Activated B cell treated with CpG ODN at 0.5 μM for 24 hours (primary cell): Measurements from ENCODE around the gene FNDC11. TPM values are rescaled to one million over a fixed set of nuclear protein-coding genes. Genes with fewer than 3 reads are reported as not detected.

Source experiments
- ATAC-seq: fragments of 200-7000 bp; cut with Tn5 transposase; one replicate; pipeline ENCODE4 v1.10.0; 2021; ENCODE audit warnings: low read depth, mild to moderate bottlenecking, moderate library complexity
- CTCF ChIA-PET: fragments of 350-600 bp; sonication (Branson Sonifier 250); formaldehyde crosslinking; loops from one replicate; lab custom pipeline; 2021; ENCODE audit warnings: antibody characterized with exemption; lab: Charles Lee
- POLR2A ChIA-PET: fragments of 350-600 bp; sonication (Branson Sonifier 250); formaldehyde crosslinking; loops from one replicate; lab custom pipeline; 2021; ENCODE audit warnings: antibody characterized with exemption; lab: Charles Lee
- DNase-seq: peaks from one replicate; pipeline ENCODE4 v3.0.0; 2022
- H3K27ac Mint-ChIP-seq: one replicate; pipeline ENCODE4 v1.8.0; 2020; ENCODE audit warnings: mixed read lengths
- H3K27me3 Mint-ChIP-seq: one replicate; pipeline ENCODE4 v1.8.0; 2021; ENCODE audit warnings: mixed read lengths
- H3K36me3 Mint-ChIP-seq: one replicate; pipeline ENCODE4 v1.8.0; 2021; ENCODE audit warnings: low read depth, mixed read lengths
- H3K4me1 Mint-ChIP-seq: one replicate; pipeline ENCODE4 v1.8.0; 2021; ENCODE audit warnings: mixed read lengths
- H3K4me3 Mint-ChIP-seq: one replicate; pipeline ENCODE4 v1.8.0; 2020; ENCODE audit warnings: mild to moderate bottlenecking, mixed read lengths
- H3K9me3 Mint-ChIP-seq: one replicate; pipeline ENCODE4 v1.8.0; 2020; ENCODE audit warnings: mixed read lengths
- intact Hi-C: fragments of 100-400 bp; cut with micrococcal nuclease; formaldehyde crosslinking; loops from one replicate; pipeline ENCODE4 v1.15.1; 2024
- total RNA-seq: library from RNA; stranded (reverse); gene quantifications from 2 replicates; pipeline ENCODE4 v1.2.3, GENCODE V29; 2022
- TF ChIP-seq, protein P1 (sequence below): fragments of 200-600 bp; IDR thresholded peaks from one replicate; pipeline ENCODE4 v1.8.0; 2022; ENCODE audit warnings: antibody characterized with exemption, mild to moderate bottlenecking

FNDC11 gene
- total RNA-seq, 1 donor from 2014 or later: 0.78 TPM

DNA sequence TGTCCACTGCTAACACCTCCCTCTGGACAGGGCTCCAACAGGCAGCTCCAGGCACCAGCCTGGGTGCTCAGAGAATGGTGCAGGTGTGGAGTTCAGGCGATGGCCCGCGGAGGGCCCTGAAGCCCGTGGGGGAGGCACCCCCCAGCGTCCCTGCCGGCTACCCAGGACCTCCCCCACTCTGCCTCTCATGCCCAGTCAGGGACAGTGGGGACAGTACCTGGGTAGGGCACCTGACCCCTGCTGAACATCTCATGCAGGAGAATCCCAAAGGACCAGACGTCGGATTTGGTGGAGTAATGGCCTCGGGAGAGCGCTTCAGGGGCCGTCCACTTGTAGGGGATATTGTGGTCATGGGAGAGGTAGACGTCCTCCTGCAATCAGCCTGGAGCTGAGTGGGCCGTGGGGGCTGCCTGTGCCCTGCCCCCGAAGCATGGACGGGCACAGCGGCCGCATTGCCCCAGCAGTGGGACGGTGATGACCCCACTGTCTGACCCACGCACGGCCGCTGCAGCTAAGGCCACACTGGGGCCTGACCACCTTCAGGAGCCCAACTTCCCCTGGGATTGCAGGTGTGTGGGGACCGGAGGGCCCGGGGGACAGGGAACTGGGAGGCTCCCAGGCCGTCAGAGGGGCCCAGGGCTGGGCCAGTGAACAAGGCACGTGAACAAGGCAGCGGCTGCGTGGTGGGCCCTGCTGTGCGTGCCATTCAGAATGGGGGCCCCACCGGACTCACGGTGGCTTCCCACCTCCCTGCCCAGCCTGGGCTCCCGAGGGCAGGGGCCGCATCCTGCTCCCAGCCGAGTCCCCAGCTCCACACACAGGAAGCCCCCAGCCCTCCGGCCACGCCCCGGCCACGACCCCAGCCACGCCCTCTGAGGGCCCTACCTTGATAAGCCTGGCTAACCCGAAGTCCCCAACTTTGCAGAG is 23.8 kb upstream of the FNDC11 start:
- H3K4me1 Mint-ChIP-seq: peaks cover 17% of the 10 kb centered on the region
- CTCF ChIA-PET: interaction anchor here (1.2 kb wide), 1 partner anchor 33 kb away, joined by 3 read pairs; no protein-coding TSS in a partner anchor

DNA sequence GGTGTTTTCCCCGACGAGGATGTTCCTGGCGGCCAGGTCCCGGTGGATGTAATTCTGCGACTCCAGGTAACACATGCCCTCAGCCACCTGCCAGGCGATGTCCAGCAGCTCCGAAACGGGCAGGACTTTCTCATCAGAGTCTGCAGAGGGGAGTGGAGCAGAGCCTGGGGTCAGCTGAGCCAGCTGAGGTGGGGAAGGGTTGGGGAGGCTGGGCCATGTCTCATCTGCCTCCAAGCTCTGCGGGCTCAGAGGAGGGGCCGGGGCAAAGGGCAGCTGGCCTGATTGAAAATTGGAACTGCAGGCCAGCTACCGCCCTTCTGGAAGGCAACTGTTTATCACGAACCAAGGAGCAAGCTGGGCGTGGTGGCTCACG is 23.2 kb upstream of the FNDC11 start:
- no peak overlapping the region for H3K27ac Mint-ChIP-seq
- intact Hi-C loops: no loop called here
- ChIA-PET POLR2A (interaction anchor here (0.7 to 10.6 kb wide), 2 partner anchors 8 to 95 kb away, joined by 5 to 179 read pairs; partner anchors contain the start of gene PPDPF), CTCF (interaction anchor here (1.2 kb wide), 1 partner anchor 34 kb away, joined by 3 read pairs; no protein-coding TSS in a partner anchor)
- H3K4me3 Mint-ChIP-seq: no peak overlapping the region
- ATAC-seq (no peak), DNase-seq (no peak)
- TF ChIP-seq, protein P1, sequence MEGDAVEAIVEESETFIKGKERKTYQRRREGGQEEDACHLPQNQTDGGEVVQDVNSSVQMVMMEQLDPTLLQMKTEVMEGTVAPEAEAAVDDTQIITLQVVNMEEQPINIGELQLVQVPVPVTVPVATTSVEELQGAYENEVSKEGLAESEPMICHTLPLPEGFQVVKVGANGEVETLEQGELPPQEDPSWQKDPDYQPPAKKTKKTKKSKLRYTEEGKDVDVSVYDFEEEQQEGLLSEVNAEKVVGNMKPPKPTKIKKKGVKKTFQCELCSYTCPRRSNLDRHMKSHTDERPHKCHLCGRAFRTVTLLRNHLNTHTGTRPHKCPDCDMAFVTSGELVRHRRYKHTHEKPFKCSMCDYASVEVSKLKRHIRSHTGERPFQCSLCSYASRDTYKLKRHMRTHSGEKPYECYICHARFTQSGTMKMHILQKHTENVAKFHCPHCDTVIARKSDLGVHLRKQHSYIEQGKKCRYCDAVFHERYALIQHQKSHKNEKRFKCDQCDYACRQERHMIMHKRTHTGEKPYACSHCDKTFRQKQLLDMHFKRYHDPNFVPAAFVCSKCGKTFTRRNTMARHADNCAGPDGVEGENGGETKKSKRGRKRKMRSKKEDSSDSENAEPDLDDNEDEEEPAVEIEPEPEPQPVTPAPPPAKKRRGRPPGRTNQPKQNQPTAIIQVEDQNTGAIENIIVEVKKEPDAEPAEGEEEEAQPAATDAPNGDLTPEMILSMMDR: no peak
- H3K4me1 Mint-ChIP-seq: peaks cover 11% of the 10 kb centered on the region
- no peaks in the 10 kb centered on the region for H3K9me3 Mint-ChIP-seq
- no peaks in the 10 kb centered on the region for H3K27me3 Mint-ChIP-seq
- H3K36me3 Mint-ChIP-seq: no peaks in the 10 kb centered on the region

More for the DNA sequence above, 23.8 kb upstream of the FNDC11 start:
- no peak for DNase-seq
- no peak for ATAC-seq
- TF ChIP-seq, protein P1: no peak
- intact Hi-C loops: no loop called here
- Mint-ChIP-seq H3K27ac (no peak overlapping the region), H3K27me3 (no peaks in the 10 kb centered on the region), H3K9me3 (no peaks in the 10 kb centered on the region), H3K4me3 (no peak overlapping the region), H3K36me3 (no peaks in the 10 kb centered on the region)
- POLR2A ChIA-PET: interaction anchor here (1.5 to 10.6 kb wide), 3 partner anchors 7 to 12 kb away, joined by 4 to 179 read pairs (median 17); partner anchors contain the start of genes PPDPF and PTK6

- H3K4me1 Mint-ChIP-seq: peaks cover 9% of the 10 kb centered on the region
- no peak for ATAC-seq
- ChIA-PET POLR2A (interaction anchor here (0.7 to 10.6 kb wide), 3 partner anchors 9 to 104 kb away, joined by 3 to 179 read pairs (median 5); partner anchors contain the start of gene PPDPF), CTCF (no interaction called here)
- intact Hi-C loops: no loop called here
- TF ChIP-seq, protein P1: no peak
- no peak overlapping the region for H3K27ac Mint-ChIP-seq
- no peak overlapping the region for H3K4me3 Mint-ChIP-seq
- no peaks in the 10 kb centered on the region for H3K9me3 Mint-ChIP-seq
- DNase-seq: no peak
- H3K27me3 Mint-ChIP-seq: no peaks in the 10 kb centered on the region
- no peaks in the 10 kb centered on the region for H3K36me3 Mint-ChIP-seq
Measured at GRCh38 chr20:63531686-63532448, 22.1 kb upstream of the FNDC11 start.

DNA sequence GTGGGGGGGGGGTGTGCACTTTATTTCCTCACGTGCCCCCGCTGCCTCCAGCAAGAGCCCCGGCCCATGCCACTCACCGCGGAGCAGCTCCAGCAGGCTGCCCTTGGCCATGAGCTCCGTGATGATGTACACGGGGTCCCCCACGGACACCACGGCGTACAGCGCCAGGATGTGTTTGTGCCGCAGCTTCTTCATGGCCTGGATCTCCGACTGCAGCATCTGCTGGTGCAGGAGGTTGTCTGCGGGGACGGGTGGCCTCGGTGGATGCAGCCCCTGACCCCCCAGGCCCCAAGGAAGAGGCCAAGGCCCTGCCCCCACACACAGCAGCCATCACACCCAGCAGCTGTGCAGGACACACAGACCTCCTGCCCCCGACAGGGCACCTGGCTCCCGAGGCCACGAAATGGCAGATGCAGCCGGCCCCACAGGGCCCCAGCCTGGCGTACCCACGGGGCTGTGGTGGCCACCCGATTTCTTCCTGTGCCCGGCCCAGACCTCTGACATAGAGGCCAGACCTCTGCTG is 21.4 kb upstream of the FNDC11 start:
- Mint-ChIP-seq H3K9me3 (no peaks in the 10 kb centered on the region), H3K4me1 (peaks cover 9% of the 10 kb centered on the region), H3K4me3 (no peak overlapping the region), H3K27me3 (no peaks in the 10 kb centered on the region), H3K27ac (no peak overlapping the region), H3K36me3 (no peaks in the 10 kb centered on the region)
- DNase-seq: peak; percentile 12
- ATAC-seq: no peak
- POLR2A ChIA-PET: interaction anchor here (0.9 to 10.6 kb wide), 2 partner anchors 10 to 103 kb away, joined by 3 to 179 read pairs; partner anchors contain the start of gene PPDPF
- CTCF ChIA-PET: no interaction called here
- intact Hi-C loops: no loop called here
- TF ChIP-seq, protein P1: no peak
